HG03565 (cell line): ENCODE results near the gene SAMD5.

Source experiments
- ATAC-seq: cut with Tn5 transposase; IDR thresholded peaks from one replicate; pipeline ENCODE4 v1.9.1; 2021; ENCODE audit warnings: mild to moderate bottlenecking, moderate library complexity; ENCODE audit not compliant: unreplicated experiment

SAMD5 gene

GRCh38 chr6:147564556-147564955, 56.1 kb downstream of the SAMD5 start:
- no peak for ATAC-seq

DNA sequence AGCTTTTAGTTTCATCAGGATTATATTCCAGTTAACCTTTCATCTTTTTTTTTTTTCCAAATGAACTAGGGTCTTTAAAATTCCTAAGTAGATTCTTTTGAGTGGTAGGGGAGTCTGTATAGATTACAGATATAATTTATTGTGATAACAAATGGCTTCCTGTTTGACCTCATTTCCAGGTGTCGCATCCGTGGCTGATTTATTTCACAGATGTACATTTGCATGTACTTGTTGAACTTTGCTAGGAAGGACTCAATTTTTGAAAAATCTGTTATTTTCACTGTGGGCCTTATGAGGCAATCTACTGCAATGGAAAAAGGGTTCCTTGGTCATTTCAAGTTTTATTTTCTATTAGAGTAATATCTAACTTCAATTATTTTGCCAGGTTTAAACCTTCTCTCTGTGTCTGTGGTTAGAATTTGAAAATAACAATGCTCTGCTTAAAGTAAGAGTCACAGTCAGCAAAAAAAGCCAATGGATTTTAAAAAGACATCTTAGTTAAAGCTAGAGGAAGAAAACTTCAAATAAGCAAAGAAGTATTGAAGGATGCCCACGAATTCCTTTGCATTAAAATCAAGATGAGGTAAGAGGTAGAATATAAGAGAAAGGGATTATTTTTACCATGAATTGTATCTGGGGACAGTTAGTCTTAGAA, 57.9 kb downstream of the SAMD5 start:
- no peak for ATAC-seq

DNA sequence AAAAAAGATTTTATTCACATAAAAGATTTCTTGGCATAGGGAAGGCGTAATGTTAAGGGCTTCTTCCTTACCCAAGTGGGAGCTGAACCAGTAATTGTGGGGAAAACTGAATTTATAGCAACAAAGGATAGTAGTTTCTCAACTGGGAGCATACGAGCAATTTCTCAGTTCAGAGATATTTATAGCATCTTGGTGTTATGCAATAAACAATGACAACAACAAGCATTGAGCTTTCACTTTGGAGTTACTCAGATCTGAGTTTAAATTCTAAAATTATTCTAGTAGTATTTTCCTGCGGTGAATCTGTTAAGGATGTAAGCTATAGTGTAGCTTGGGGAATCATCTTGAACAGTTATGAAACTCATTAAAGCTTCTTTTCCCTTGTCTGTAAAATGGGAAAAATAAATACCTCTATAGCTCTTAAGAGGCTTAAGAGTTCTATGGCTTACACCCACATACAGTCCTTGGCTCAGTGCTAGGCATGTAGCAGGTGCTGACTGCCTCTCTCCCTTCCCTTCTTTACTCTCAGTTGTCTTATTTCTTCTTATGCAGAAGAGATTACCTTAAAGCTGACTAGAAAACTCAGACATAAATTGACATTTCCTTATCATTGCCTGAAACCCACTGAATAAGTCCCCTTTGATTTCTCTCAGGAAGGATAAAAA, 58.8 kb downstream of the SAMD5 start:
- no peak for ATAC-seq

DNA sequence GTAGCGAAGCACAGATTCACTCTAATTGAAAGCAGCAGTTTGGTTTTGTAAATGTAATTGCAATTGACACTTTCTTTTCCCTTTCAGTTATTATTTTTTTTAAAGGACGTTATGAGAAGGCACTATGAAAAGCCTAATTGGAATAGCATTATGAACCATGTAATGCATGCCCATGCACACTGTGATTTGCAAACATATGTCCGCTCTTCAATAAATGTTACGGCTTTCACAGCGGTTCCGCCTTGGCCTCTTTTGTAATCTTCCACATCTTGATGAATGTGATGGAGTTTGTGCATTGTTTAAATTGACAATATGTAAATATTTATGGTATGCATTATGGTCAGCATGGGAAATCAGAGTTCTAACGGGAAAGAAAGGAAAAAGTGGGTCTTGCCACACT, 61.3 kb downstream of the SAMD5 start:
- no peak for ATAC-seq

DNA sequence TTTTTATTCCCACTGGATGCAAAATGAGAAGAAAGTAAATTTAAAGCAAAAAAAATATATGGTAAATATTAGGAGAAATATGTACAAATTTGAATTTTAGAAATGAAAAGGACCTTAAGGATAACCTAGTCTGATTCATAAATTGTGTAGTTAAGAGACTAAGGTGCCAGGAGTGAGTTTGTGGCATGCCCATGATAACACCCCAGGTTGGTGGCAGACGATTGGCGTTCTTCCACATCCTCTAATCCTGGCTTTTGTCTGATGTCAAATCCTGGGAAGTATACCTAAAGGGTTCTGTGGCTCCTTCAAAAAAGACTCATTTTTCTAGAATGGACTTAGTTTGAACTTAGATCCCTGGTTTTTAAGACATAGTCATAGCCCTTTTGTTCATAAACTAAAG, 62.2 kb downstream of the SAMD5 start:
- no peak for ATAC-seq

DNA sequence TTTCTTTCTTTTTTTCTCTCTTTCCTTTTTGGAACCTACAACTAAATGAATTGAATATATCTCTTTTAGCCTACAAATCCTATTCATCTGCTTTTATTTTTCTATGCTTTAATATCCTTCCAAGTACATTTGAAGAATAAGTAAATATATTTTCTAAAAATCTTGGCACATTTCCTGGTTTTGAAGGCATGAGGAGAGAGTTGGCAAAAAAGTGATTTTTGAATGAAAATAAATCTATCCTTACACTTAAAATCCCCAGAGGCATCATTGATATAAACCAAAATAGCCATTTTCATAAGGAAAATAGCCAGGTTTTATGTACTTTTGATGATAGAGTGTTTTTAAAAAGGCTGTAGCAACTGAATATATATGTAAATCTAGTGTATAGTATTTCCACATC, 69.0 kb downstream of the SAMD5 start:
- ATAC-seq, result no peak

GRCh38 chr6:147578159-147578558, 69.7 kb downstream of the SAMD5 start:
- ATAC-seq, result no peak

DNA sequence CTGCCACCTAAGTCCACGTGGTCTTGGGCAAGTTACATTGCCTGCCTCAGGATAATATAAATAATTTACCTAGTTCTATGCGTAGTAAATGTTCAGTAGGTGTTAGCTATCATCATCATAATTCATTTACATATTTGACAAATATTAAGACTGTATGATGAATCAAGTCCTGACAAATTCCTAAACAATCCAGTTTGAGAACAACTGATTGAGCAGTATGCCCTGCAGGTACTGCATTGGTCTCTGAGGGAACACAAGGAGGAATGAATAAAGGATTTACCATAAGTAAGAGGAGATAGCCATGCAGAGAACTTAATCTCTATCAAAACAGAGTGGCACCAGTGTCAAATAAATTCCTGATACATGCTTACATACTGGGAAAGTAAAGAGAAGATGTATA, 70.4 kb downstream of the SAMD5 start:
- ATAC-seq, result no peak

DNA sequence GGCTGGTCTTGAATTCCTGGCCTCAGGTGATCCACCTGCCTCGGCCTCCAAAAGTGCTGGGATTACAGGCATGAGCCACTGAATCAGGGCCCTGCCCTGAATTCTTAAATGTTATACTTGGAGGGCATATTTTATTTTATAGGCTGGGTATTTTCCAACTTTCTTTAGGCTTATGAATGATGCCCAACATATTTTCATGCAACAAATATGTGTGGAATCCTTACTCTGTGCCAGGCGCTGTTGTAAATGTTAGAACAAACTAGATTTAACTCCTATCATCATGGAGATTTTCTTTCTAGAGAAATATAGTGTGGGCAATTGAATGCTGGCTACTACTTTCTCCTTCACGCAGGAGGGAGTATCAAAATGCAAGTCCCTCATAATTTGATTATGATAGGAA, 71.2 kb downstream of the SAMD5 start:
- ATAC-seq, result no peak

- ATAC-seq, result no peak
Observed at GRCh38 chr6:147582991-147583390, 74.5 kb downstream of the SAMD5 start.

GRCh38 chr6:147585256-147585655, 76.8 kb downstream of the SAMD5 start:
- no peak for ATAC-seq

DNA sequence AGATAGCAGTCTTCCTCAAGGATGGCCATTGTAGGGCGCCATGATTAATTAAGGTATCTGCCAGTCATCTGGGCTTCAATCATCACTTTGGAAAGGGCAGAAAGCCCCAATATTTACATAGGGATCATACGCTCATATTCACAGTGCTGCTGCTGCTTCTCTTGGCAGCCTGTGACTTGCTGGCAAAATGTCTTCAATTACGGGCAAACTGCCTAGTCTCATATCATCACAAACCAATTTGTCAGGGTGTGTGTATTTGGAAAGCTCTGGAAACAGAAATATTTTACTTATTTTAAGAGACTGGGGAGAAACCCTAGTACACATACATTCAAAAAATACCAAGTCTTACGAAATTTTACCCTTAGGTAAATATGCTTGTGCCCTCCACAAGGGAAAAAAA, 77.6 kb downstream of the SAMD5 start:
- ATAC-seq, result no peak

DNA sequence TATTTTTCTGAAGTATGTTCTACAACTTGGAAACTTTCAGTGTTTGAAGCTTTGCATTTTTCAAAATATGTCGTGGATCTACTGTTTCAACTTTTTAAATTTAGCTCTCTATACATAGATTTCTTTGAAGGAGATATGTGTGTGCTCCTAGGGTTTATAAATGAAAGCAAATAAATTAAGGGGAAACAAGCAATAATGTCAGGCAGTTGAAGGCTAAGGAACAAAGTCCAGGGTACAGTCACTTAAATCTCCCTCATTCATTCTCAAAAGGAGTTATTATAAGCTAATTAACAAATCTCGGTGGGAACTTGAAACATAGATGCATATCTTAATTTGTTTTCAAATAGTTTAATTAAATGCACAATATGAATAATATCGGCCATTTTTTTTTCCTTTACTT, 79.4 kb downstream of the SAMD5 start:
- no peak for ATAC-seq

DNA sequence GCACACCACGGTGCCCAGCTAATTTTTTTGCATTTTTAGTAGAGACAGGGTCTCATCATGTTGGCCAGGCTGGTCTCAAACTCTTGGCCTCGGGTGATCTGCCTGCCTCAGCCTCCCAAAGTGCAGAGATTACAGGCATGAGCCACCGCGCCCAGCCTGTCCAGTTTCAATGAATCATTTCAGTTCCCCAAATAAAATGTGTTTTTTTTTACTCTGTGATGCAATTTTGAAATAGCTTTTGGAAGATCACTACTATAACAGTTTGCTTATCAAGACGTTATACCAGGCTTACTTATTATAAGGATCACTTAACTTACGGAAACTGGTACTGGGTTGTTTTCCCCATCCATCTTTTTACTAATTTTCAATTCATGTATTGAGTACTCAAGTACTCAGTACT, 80.0 kb downstream of the SAMD5 start:
- no peak for ATAC-seq

- ATAC-seq, result no peak
Observed at GRCh38 chr6:147589739-147590250, 81.3 kb downstream of the SAMD5 start.

DNA sequence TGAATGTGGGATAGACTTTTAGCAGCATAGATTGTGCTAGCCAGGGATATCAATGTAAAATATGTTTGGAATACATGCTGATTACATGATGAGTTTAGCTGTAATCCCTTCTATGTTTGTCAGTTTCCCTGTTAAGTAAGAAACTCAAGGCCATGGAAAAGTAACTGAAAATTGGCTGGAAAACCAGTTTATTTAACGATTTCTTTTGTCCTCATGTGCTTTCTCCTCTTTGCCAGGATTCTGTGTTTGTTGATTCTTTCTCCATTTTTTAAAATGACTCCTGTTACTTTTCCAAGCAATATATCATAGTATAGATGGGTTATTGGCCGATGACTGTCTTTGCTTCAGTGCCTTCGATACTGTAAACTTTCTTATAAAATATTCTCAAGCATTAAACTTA, 87.5 kb downstream of the SAMD5 start:
- no peak for ATAC-seq

DNA sequence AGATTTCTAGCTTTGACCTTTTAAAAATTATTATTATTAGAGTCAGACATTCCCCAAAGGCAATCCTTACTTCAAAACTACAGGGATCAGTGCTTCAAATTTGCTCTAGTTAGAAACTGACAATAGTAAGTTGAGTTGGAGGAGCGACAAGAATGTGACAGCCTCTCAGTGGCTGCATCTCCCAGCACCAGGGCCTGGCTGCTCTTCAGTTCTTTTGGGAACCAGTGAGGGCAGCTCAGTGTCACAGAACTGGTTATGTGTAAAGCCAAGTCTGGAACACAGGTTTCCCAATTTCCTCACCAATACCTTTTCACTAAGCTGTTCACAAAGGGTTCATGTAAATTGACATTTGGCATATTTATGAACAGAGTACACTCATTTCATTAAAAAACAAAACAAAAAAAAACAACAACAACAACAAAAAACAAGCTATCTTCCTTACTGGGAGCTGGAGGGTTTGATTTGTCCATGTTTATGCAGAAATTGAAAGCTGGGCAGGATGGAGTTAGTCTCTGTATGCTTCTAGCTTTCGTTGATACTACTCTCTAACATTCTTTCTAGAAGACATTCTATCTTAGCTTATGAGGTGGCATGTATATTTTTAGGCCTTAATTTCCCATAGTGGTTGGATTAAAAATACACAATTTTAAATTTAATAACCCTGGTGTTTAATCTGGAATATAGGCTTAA, 95.0 kb downstream of the SAMD5 start:
- ATAC-seq, result no peak

GRCh38 chr6:147604373-147604772, 95.9 kb downstream of the SAMD5 start:
- ATAC-seq, result no peak

DNA sequence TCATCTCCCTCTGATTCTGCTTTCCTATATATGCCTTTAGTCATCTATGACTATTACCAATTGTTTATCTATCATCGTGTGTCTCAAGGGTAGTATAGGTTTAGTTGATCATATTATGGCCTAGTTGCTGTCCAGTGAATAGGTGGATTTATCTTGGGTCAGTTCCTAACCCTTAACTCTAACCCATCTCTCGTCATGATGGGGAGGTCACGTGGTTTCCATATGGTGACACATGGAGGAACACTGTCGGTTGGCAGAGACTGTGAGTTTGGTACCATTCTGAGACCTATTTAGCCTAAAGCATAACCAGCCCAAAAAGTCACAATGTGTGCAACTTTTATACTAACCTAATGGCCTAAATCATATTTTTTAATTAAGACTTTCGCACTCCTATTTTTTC, 103.5 kb downstream of the SAMD5 start:
- ATAC-seq, result no peak

DNA sequence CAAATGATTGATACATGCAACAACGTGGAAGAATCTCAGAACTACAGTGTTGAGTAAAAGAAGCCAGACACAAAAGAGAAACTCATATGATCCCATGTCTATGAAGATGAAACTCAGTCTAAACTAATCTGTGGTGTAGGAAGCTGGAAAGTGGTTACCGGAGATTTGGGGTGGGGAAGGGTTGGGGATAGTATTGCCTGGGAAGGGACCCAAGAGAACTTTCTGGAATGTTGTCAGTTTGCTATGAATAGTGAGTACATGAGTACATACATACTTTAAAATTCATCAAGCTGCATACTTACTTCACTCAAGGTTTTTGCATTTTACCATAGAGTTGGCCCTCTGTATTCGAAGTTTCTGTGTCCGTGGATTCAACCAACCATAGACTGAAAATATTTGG, 106.0 kb downstream of the SAMD5 start:
- ATAC-seq, result no peak

DNA sequence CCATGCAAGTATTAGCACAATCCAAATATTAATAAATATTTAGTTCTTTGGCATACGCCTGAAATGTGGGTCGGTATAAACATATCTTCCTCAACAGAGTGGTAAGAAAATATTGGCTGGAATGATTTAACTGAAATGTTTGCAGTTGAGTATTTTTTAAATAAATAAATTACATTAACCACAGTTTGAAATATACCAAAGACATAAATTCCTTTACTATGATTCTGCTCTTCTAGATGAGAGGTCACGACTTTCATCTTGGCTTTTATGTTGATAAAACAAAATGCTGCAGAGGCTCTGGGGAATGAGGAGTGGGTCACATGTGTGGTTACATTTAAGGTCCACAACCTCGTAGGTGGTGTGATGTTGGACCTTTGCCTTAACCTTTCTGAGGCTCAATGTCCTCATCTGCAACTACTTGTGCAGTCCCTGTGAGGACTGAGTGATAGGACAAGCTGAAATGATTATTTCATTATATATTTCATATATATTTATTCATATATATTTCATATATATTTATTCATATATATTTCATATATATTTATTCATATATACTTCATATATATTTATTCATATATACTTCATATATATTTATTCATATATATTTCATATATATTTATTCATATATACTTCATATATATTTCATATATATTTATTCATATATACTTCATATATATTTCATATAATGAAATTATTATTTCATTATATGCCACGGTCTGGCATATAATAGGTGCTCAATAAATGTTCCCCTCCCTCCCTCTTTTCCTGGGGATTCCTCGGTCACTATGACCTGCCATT, 107.4 kb downstream of the SAMD5 start:
- no peak for ATAC-seq
